ENCODE data around the gene MUC5B.

The MUC5B gene

DNA sequence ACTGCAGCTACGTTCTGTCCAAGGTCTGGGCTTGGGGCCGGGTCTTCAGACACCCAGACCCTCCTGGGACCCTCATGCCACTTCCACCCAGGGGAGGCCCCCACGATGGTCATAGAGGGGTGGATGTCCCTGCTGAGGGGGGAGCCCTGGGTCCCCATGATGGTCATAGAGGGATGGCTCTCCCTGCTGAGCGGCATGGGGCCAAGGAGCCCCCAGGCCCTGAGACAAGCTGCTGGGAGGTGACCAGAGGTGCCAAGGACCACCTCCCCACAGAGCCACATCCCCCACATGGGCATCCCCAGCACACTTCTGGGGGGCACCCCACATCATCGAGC is 7.2 kb downstream of the MUC5B start:
- no peak for DNase-seq (ENCODE audit: low read depth in 1 of 2, low spot score in 1 of 2)
- TF ChIP-seq CTCF (IDR thresholded peaks at IDR 0.05; ENCODE audit: insufficient read depth, low read length) (no peak), SPI1 (IDR thresholded peaks at IDR 0.05; ENCODE audit: borderline replicate concordance, low read depth) (no peak), POLR2AphosphoS5 (IDR thresholded peaks at IDR 0.05; ENCODE audit: low read depth) (no peak), GABPA (IDR thresholded peaks at IDR 0.05; ENCODE audit: low read depth) (no peak)
- TF ChIP-seq, protein P1, sequence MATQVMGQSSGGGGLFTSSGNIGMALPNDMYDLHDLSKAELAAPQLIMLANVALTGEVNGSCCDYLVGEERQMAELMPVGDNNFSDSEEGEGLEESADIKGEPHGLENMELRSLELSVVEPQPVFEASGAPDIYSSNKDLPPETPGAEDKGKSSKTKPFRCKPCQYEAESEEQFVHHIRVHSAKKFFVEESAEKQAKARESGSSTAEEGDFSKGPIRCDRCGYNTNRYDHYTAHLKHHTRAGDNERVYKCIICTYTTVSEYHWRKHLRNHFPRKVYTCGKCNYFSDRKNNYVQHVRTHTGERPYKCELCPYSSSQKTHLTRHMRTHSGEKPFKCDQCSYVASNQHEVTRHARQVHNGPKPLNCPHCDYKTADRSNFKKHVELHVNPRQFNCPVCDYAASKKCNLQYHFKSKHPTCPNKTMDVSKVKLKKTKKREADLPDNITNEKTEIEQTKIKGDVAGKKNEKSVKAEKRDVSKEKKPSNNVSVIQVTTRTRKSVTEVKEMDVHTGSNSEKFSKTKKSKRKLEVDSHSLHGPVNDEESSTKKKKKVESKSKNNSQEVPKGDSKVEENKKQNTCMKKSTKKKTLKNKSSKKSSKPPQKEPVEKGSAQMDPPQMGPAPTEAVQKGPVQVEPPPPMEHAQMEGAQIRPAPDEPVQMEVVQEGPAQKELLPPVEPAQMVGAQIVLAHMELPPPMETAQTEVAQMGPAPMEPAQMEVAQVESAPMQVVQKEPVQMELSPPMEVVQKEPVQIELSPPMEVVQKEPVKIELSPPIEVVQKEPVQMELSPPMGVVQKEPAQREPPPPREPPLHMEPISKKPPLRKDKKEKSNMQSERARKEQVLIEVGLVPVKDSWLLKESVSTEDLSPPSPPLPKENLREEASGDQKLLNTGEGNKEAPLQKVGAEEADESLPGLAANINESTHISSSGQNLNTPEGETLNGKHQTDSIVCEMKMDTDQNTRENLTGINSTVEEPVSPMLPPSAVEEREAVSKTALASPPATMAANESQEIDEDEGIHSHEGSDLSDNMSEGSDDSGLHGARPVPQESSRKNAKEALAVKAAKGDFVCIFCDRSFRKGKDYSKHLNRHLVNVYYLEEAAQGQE (IDR thresholded peaks at IDR 0.05; ENCODE audit: insufficient replicate concordance, low read depth) = no peak
- H3K27ac ChIP-seq (replicated peaks) = no peak overlapping the region
- H3K27me3 ChIP-seq (ENCODE audit: insufficient read depth, poor library complexity, severe bottlenecking) = peaks cover 12% of the 10 kb centered on the region
- no peak overlapping the region for H3K4me3 ChIP-seq (replicated peaks; ENCODE audit: insufficient read depth, low read length)

DNA sequence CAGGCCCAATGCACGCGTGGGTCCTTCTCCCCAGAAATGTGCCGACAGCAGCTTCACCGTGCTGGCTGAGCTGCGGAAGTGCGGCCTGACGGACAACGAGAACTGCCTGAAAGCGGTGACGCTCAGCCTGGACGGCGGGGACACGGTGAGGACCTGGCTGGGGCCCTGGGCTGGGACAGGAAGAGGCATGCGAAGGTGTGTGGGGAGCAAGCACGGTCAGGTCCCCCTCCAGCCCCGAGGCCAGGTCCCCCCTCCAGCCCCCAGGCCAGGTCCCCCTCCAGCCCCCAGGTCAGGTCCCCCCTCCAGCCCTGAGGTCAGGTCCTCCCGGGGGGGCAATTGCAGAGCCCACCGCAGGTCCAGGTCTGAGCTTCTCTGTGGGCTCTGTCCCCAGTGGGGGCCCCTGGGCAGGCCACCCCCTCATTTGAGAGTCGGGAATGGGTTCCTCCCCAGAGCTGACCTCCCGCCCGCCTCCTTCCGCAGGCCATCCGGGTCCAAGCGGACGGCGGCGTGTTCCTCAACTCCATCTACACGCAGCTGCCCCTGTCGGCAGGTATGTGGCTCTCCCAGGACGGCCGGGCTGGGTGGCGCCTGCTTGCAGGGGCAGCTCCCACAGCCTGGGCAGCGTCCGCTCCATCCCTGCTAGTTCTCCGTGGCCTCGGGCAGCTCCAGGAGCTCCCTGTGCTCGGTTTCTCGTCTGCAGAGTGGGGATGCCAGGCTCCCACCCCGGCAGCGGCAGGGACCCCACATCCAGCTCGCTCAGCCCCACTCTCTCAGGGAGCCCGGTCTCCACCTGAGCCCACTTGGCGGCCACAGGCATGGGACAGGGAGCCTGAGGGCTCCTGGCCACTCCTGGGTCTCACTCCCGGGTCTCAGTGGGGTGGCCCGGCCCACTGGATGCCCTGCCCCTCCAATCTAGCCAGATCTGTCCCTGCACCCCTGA is 7.9 kb downstream of the MUC5B start:
- TF ChIP-seq POLR2AphosphoS5 (IDR thresholded peaks at IDR 0.05; ENCODE audit: low read depth) (no peak), CTCF (IDR thresholded peaks at IDR 0.05; ENCODE audit: insufficient read depth, low read length) (no peak), GABPA (IDR thresholded peaks at IDR 0.05; ENCODE audit: low read depth) (no peak), SPI1 (IDR thresholded peaks at IDR 0.05; ENCODE audit: borderline replicate concordance, low read depth) (no peak)
- TF ChIP-seq, protein P1 (IDR thresholded peaks at IDR 0.05; ENCODE audit: insufficient replicate concordance, low read depth) = no peak
- DNase-seq (ENCODE audit: low read depth in 1 of 2, low spot score in 1 of 2) = no peak
- Histone ChIP-seq H3K4me3 (replicated peaks; ENCODE audit: insufficient read depth, low read length) (no peak overlapping the region), H3K27ac (replicated peaks) (no peak overlapping the region), H3K27me3 (ENCODE audit: insufficient read depth, poor library complexity, severe bottlenecking) (peaks cover 9% of the 10 kb centered on the region)

DNA sequence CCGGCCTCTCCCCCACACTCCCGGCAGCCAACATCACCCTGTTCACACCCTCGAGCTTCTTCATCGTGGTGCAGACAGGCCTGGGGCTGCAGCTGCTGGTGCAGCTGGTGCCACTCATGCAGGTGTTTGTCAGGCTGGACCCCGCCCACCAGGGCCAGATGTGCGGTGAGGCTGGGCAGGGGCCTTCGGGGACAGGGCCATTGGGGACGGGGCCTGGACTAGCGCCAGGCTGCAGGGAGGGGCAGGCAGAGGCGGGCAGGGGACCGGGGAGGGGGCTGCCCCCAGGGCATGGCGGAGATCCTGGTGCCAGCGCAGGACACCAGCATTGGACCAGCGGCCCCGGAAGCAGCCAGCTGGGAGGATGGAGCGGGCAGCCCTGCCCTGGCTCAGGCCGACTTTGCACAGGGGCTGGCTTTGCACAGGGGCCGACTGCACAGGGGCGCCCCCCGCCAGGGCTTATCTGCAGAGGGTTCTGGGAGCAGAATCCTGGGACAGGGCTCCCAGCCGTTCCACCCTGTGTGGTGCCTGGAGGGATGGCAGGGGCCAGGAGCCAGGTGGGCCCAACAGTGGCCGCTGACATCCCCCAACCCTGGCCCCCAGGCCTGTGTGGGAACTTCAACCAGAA is 8.6 kb downstream of the MUC5B start:
- Histone ChIP-seq H3K27ac (replicated peaks) (no peak overlapping the region), H3K4me3 (replicated peaks; ENCODE audit: insufficient read depth, low read length) (no peak overlapping the region), H3K27me3 (ENCODE audit: insufficient read depth, poor library complexity, severe bottlenecking) (peaks cover 4% of the 10 kb centered on the region)
- DNase-seq (ENCODE audit: low read depth in 1 of 2, low spot score in 1 of 2) = no peak
- TF ChIP-seq GABPA (IDR thresholded peaks at IDR 0.05; ENCODE audit: low read depth) (no peak), POLR2AphosphoS5 (IDR thresholded peaks at IDR 0.05; ENCODE audit: low read depth) (no peak), CTCF (IDR thresholded peaks at IDR 0.05; ENCODE audit: insufficient read depth, low read length) (no peak), SPI1 (IDR thresholded peaks at IDR 0.05; ENCODE audit: borderline replicate concordance, low read depth) (no peak)
- TF ChIP-seq, protein P1 (IDR thresholded peaks at IDR 0.05; ENCODE audit: insufficient replicate concordance, low read depth) = no peak
